HepG2 (cell line): ENCODE measurements around the gene MTX1. TPM values are rescaled to one million over a fixed set of nuclear protein-coding genes. Genes with fewer than 3 reads are reported as not detected.

Source experiments
- ARNT ChIP-seq: fragments of 450-650 bp; IDR thresholded peaks from 2 replicates; pipeline ENCODE4 v1.6.1; 2017
- CBX5 ChIP-seq: sonication (generic); formaldehyde crosslinking; IDR thresholded peaks from 2 replicates; pipeline ENCODE4 v1.4.0; 2020; ENCODE audit warnings: missing genetic modification reagents, borderline replicate concordance
- DR1 ChIP-seq: sonication (generic); formaldehyde crosslinking; IDR thresholded peaks from 2 replicates; pipeline ENCODE4 v1.8.0; 2021; ENCODE audit warnings: mild to moderate bottlenecking, missing genetic modification reagents, inconsistent platforms
- DZIP1 ChIP-seq: sonication (generic); formaldehyde crosslinking; IDR thresholded peaks from 2 replicates; pipeline ENCODE4 v1.5.0; 2020; ENCODE audit warnings: mild to moderate bottlenecking, missing genetic modification reagents
- ELF1 ChIP-seq: sonication (generic); formaldehyde crosslinking; IDR thresholded peaks from 2 replicates; pipeline ENCODE4 v1.4.0; 2020; ENCODE audit warnings: missing genetic modification reagents
- FOXK2 ChIP-seq: fragments of 450-650 bp; IDR thresholded peaks from 2 replicates; pipeline ENCODE4 v1.6.1; 2016
- GATAD2A ChIP-seq: IDR thresholded peaks from 2 replicates; pipeline ENCODE4 v1.6.1; 2016
- IKZF1 ChIP-seq: fragments of 450-650 bp; IDR thresholded peaks from 2 replicates; pipeline ENCODE4 v1.7.1; 2016
- JUN ChIP-seq: sonication (generic); formaldehyde crosslinking; IDR thresholded peaks from 2 replicates; pipeline ENCODE4 v1.4.0; 2020; ENCODE audit warnings: mild to moderate bottlenecking, missing genetic modification reagents
- PRMT3 ChIP-seq: sonication (generic); formaldehyde crosslinking; IDR thresholded peaks from 2 replicates; pipeline ENCODE4 v1.8.1; 2022; ENCODE audit warnings: low read depth, mild to moderate bottlenecking, moderate library complexity, missing genetic modification reagents, borderline replicate concordance
- SNRNP70 ChIP-seq: fragments of 200-400 bp; formaldehyde crosslinking; IDR thresholded peaks from 2 replicates; pipeline ENCODE4 v1.6.1; 2017; ENCODE audit warnings: mild to moderate bottlenecking, low read depth, low read length, moderate library complexity
- TRIM22 ChIP-seq: fragments of 450-650 bp; IDR thresholded peaks from 2 replicates; pipeline ENCODE4 v1.6.1; 2017
- YY1 ChIP-seq: IDR thresholded peaks from 2 replicates; pipeline ENCODE4 v1.6.1; 2011; ENCODE audit warnings: low read length, low read depth, moderate library complexity, mild to moderate bottlenecking; ENCODE audit not compliant: insufficient read depth, insufficient replicate concordance
- ZBTB26 ChIP-seq: IDR thresholded peaks from 2 replicates; pipeline ENCODE4 v1.6.1; 2016; ENCODE audit warnings: missing compliant biosample characterization, missing genetic modification reagents, borderline replicate concordance
- ZBTB39 ChIP-seq: sonication (generic); formaldehyde crosslinking; IDR thresholded peaks from 2 replicates; pipeline ENCODE4 v1.5.0; 2020; ENCODE audit warnings: missing genetic modification reagents
- ZFP37 ChIP-seq: sonication (generic); formaldehyde crosslinking; IDR thresholded peaks from 2 replicates; pipeline ENCODE4 v1.4.0; 2020; ENCODE audit warnings: missing genetic modification reagents, borderline replicate concordance
- ZKSCAN5 ChIP-seq: sonication (generic); formaldehyde crosslinking; IDR thresholded peaks from 2 replicates; pipeline ENCODE4 v1.5.1; 2020; ENCODE audit warnings: mild to moderate bottlenecking, missing genetic modification reagents
- ZNF292 ChIP-seq: sonication (generic); formaldehyde crosslinking; IDR thresholded peaks from 2 replicates; pipeline ENCODE4 v1.8.1; 2022; ENCODE audit warnings: mild to moderate bottlenecking, low read depth, missing genetic modification reagents, borderline replicate concordance
- ZNF354B ChIP-seq: sonication (generic); formaldehyde crosslinking; IDR thresholded peaks from 2 replicates; pipeline ENCODE4 v1.8.0; 2022; ENCODE audit warnings: mild to moderate bottlenecking, missing genetic modification reagents
- ZNF652 ChIP-seq: IDR thresholded peaks from 2 replicates; pipeline ENCODE4 v1.6.1; 2016; ENCODE audit warnings: low read depth, borderline replicate concordance
- ZNF709 ChIP-seq: sonication (generic); formaldehyde crosslinking; IDR thresholded peaks from 2 replicates; pipeline ENCODE4 v1.5.0; 2020; ENCODE audit warnings: mild to moderate bottlenecking, missing genetic modification reagents
- ZNF781 ChIP-seq: sonication (generic); formaldehyde crosslinking; IDR thresholded peaks from 2 replicates; pipeline ENCODE4 v1.5.1; 2020; ENCODE audit warnings: borderline replicate concordance, mild to moderate bottlenecking, missing genetic modification reagents; ENCODE audit errors: not compliant biosample characterization
- polyA plus RNA-seq, 8 experiments: library from polyadenylated mRNA; depleted of rRNA in 3 of 8; stranded (reverse) in 7 of 8; unstranded in 1 of 8; fragments of >200 nt; fragmentation: Illumina TruSeq in 4 of 8; extraction: Trizol in 4 of 8; gene quantifications; 2 replicates each; pipeline versions ENCODE4 v1.2.1 to v1.2.3, GENCODE V29; 2011 to 2016; ENCODE audit warnings: low read depth in 4 of 8, missing spikeins in 1 of 8, mixed read lengths in 1 of 8; ENCODE audit not compliant: insufficient read depth in 1 of 8
- total RNA-seq, 5 experiments: library from RNA; depleted of rRNA; stranded (reverse); fragments of >200 nt; fragmentation: Illumina TruSeq; extraction: Trizol; gene quantifications; 2 replicates each; pipeline ENCODE4 v1.2.3, GENCODE V29; 2016; ENCODE audit warnings: low read depth in 1 of 5

MTX1 gene
- total and polyA plus RNA-seq, 2 of the 13 experiments (the other 11 are each of a cell fraction or from before 2014, with no cell fraction given) = 64.5 to 72.6 TPM

- TF ChIP-seq DZIP1 (CRISPR knock-in tag) (no peak), ZNF354B (CRISPR knock-in tag) (no peak), ZNF292 (CRISPR knock-in tag) (no peak), PRMT3 (CRISPR knock-in tag) (no peak), DR1 (peak; percentile 72; the same call in 1 of the 2 replicates), ZKSCAN5 (no peak), YY1 (peak; percentile 39), GATAD2A (peak; percentile 80), ZBTB39 (CRISPR knock-in tag) (no peak), FOXK2 (no peak), ELF1 (CRISPR knock-in tag) (peak; percentile 82), ZNF652 (CRISPR knock-in tag) (no peak), ZNF709 (CRISPR knock-in tag) (peak; percentile 72), ARNT (no peak), JUN (no peak), ZBTB26 (CRISPR knock-in tag) (peak; percentile 56; the same call in 1 of the 2 replicates), SNRNP70 (no peak), CBX5 (CRISPR knock-in tag) (peak; percentile 74; the same call in 1 of the 2 replicates), ZNF781 (CRISPR knock-in tag) (no peak), ZFP37 (0 out of 2 replicates have a peak, but pooled peaks have one; percentile 38), IKZF1 (no peak), TRIM22 (no peak)
Measured at GRCh38 chr1:155172732-155173477, 35.6 kb upstream of the MTX1 start, which contains the start of gene KRTCAP2 (continued).
